H1 (cell line): ENCODE measurements around the gene GRK3. TPM values are rescaled to one million over a fixed set of nuclear protein-coding genes. Genes with fewer than 3 reads are reported as not detected.
"Not testable (repeated sequence)": the region's sequence is repeated elsewhere in the genome, so short reads cannot be mapped to it uniquely, and the experiment has no call there.

Experiments
- CTCF ChIA-PET: fragments of 300-600 bp; sonication (Branson Sonifier 250); formaldehyde crosslinking; loops from one replicate; lab custom pipeline; 2021; ENCODE audit not compliant: partially characterized antibody; lab: Charles Lee
- POLR2A ChIA-PET: fragments of 300-600 bp; sonication (Branson Sonifier 250); formaldehyde crosslinking; loops from one replicate; lab custom pipeline; 2021; ENCODE audit warnings: inconsistent platforms; ENCODE audit not compliant: partially characterized antibody; lab: Charles Lee
- DNase-seq, 2 experiments: peaks; one replicate each; pipeline versions ENCODE4 v3.0.0 to v3.0.0-alpha.2; 2010 to 2022; ENCODE audit warnings: low spot score in 2 of 2, low read depth in 1 of 2, mixed read lengths in 1 of 2
- FAIRE-seq: peaks from 2 replicates; lab custom pipeline; 2011; peaks lifted over from hg19 to GRCh38; lab: Jason Lieb, UNC
- H2AFZ ChIP-seq: 2 replicates; pipeline ENCODE4 v1.8.1; 2012; ENCODE audit warnings: low read length, inconsistent platforms
- H2AK5ac ChIP-seq: 2 replicates; pipeline ENCODE4 v1.6.1; 2013; ENCODE audit warnings: low read depth, low read length
- H2BK120ac ChIP-seq: replicated peaks from 2 replicates; pipeline ENCODE3; 2013; ENCODE audit warnings: low read depth, low read length, inconsistent platforms
- H2BK12ac ChIP-seq: 2 replicates; pipeline ENCODE4 v1.6.1; 2013; ENCODE audit warnings: low read depth, low read length
- H2BK15ac ChIP-seq: 2 replicates; pipeline ENCODE4 v1.6.1; 2013; ENCODE audit warnings: low read length
- H2BK20ac ChIP-seq: 2 replicates; pipeline ENCODE4 v1.6.1; 2013; ENCODE audit warnings: low read length
- H2BK5ac ChIP-seq: 2 replicates; pipeline ENCODE4 v1.6.1; 2013; ENCODE audit warnings: low read depth, low read length
- H3K14ac ChIP-seq: 2 replicates; pipeline ENCODE4 v1.6.1; 2013; ENCODE audit warnings: inconsistent platforms; ENCODE audit not compliant: insufficient read length
- H3K18ac ChIP-seq: 2 replicates; pipeline ENCODE4 v1.6.1; 2013; ENCODE audit warnings: low read length; ENCODE audit errors: extremely low read depth
- H3K23ac ChIP-seq: 2 replicates; pipeline ENCODE4 v1.6.1; 2013; ENCODE audit warnings: inconsistent platforms; ENCODE audit not compliant: insufficient read length
- H3K23me2 ChIP-seq: 2 replicates; pipeline ENCODE4 v1.6.1; 2013; ENCODE audit warnings: low read depth, low read length
- H3K27ac ChIP-seq: 2 replicates; pipeline ENCODE4 v1.6.1; 2011; ENCODE audit warnings: low read depth, low read length, inconsistent platforms
- H3K27me3 ChIP-seq, 4 experiments: replicated peaks in 1 of 4; 1 replicate in 1 of 4; 2 replicates in 3 of 4; pipeline versions ENCODE4 v1.6.1 to v1.8.1; 2011 to 2013; ENCODE audit warnings: low read length in 3 of 4, mild to moderate bottlenecking in 3 of 4, inconsistent platforms in 2 of 4, mixed read lengths in 2 of 4, moderate library complexity in 1 of 4; ENCODE audit not compliant: control insufficient read depth in 3 of 4, insufficient read depth in 3 of 4; ENCODE audit errors: extremely low read depth in 1 of 4
- H3K36me3 ChIP-seq, 4 experiments: 2 replicates each; pipeline versions ENCODE4 v1.6.1 to v1.8.1; 2011 to 2013; ENCODE audit warnings: mild to moderate bottlenecking in 4 of 4, low read length in 3 of 4, moderate library complexity in 2 of 4, control low read depth in 1 of 4, inconsistent platforms in 1 of 4; ENCODE audit not compliant: insufficient read depth in 4 of 4, control insufficient read depth in 2 of 4
- H3K4ac ChIP-seq: replicated peaks from 2 replicates; pipeline ENCODE3; 2013; ENCODE audit warnings: low read length, low read depth, mixed read lengths, inconsistent platforms; ENCODE audit not compliant: insufficient read length
- H3K4me1 ChIP-seq, 4 experiments: replicated peaks in 1 of 4; 1 replicate in 1 of 4; 2 replicates in 3 of 4; pipeline versions ENCODE4 v1.6.1 to v1.8.1; 2011 to 2013; ENCODE audit warnings: low read length in 3 of 4, inconsistent platforms in 2 of 4, mixed read lengths in 1 of 4; ENCODE audit not compliant: insufficient read depth in 4 of 4, control insufficient read depth in 3 of 4
- H3K4me2 ChIP-seq, 2 experiments: 2 replicates each; pipeline versions ENCODE4 v1.6.1 to v1.8.1; 2011 to 2013; ENCODE audit warnings: low read depth in 2 of 2, low read length in 2 of 2, control low read depth in 1 of 2, inconsistent platforms in 1 of 2, mild to moderate bottlenecking in 1 of 2; ENCODE audit not compliant: insufficient read depth in 1 of 2
- H3K4me3 ChIP-seq, 4 experiments: fragments of 200-600, 300-600 bp in 1 of 4; sonication (generic), shearing (Covaris generic), sonication (Bioruptor Twin) in 1 of 4; 2 replicates each; pipeline versions ENCODE4 v1.5.1 to v1.8.1; 2011 to 2016; ENCODE audit warnings: low read length in 4 of 4, low read depth in 3 of 4, control low read depth in 2 of 4, inconsistent platforms in 2 of 4, mild to moderate bottlenecking in 2 of 4, mixed read lengths in 1 of 4, moderate library complexity in 1 of 4; ENCODE audit not compliant: insufficient read depth in 2 of 4; ENCODE audit errors: extremely low read depth in 1 of 4
- H3K56ac ChIP-seq: replicated peaks from 2 replicates; pipeline ENCODE3; 2013; ENCODE audit warnings: low read depth, mild to moderate bottlenecking, mixed read lengths, low read length, inconsistent platforms; ENCODE audit not compliant: insufficient read length
- H3K79me1 ChIP-seq: 2 replicates; pipeline ENCODE4 v1.6.1; 2013; ENCODE audit warnings: low read depth, low read length, control low read depth
- H3K79me2 ChIP-seq, 2 experiments: 2 replicates each; pipeline versions ENCODE4 v1.6.1 to v1.8.1; 2012 to 2013; ENCODE audit warnings: low read length in 2 of 2, mild to moderate bottlenecking in 2 of 2, inconsistent platforms in 1 of 2; ENCODE audit not compliant: insufficient read depth in 2 of 2, control insufficient read depth in 1 of 2
- H3K9ac ChIP-seq, 4 experiments: replicated peaks in 1 of 4; 1 replicate in 1 of 4; 2 replicates in 3 of 4; pipeline versions ENCODE4 v1.6.1 to v1.8.1; 2011 to 2013; ENCODE audit warnings: low read depth in 3 of 4, low read length in 3 of 4, control low read depth in 2 of 4, mild to moderate bottlenecking in 2 of 4, moderate library complexity in 2 of 4, inconsistent platforms in 1 of 4; ENCODE audit errors: extremely low read depth in 1 of 4
- H3K9me3 ChIP-seq, 2 experiments: 2 replicates each; pipeline versions ENCODE4 v1.6.1 to v1.8.1; 2012 to 2013; ENCODE audit warnings: mild to moderate bottlenecking in 2 of 2, moderate library complexity in 2 of 2, control low read depth in 1 of 2, inconsistent platforms in 1 of 2, low read depth in 1 of 2, low read length in 1 of 2, mixed read lengths in 1 of 2; ENCODE audit not compliant: insufficient read depth in 2 of 2
- H4K20me1 ChIP-seq, 2 experiments: replicated peaks in 1 of 2; 2 replicates each; pipeline versions ENCODE3 to v1.8.1; 2011 to 2013; ENCODE audit warnings: inconsistent platforms in 2 of 2, low read length in 2 of 2, mild to moderate bottlenecking in 1 of 2; ENCODE audit not compliant: insufficient read depth in 2 of 2, control insufficient read depth in 1 of 2
- H4K5ac ChIP-seq: 2 replicates; pipeline ENCODE4 v1.6.1; 2013; ENCODE audit warnings: low read length, low read depth, mixed read lengths, inconsistent platforms; ENCODE audit not compliant: insufficient read length
- H4K8ac ChIP-seq: 2 replicates; pipeline ENCODE4 v1.8.0; 2013; ENCODE audit warnings: mild to moderate bottlenecking, moderate library complexity, low read length, inconsistent platforms; ENCODE audit not compliant: insufficient read depth; ENCODE audit errors: extremely low read depth
- H4K91ac ChIP-seq: replicated peaks from 2 replicates; pipeline ENCODE3; 2013; ENCODE audit warnings: low read length, mixed read lengths, inconsistent platforms; ENCODE audit not compliant: insufficient read length
- WGBS, 2 experiments: shearing (Covaris generic) in 1 of 2; methylation state at CpG; one replicate each; pipeline versions ENCODE4 v1.1.6 to v1.1.7; 2013 to 2015; ENCODE audit warnings: low lambda C conversion rate in 2 of 2, mixed read lengths in 2 of 2, inconsistent platforms in 1 of 2, low coverage in 1 of 2, missing lambda C conversion rate in 1 of 2; ENCODE audit not compliant: insufficient replicate concordance in 2 of 2, insufficient coverage in 1 of 2, insufficient read length in 1 of 2; ENCODE audit errors: extremely low coverage in 1 of 2, missing lambda C conversion rate in 1 of 2; 5-methylcytosine and 5-hydroxymethylcytosine counted together
- polyA plus RNA-seq, 7 experiments: library from polyadenylated mRNA; depleted of rRNA in 3 of 7; stranded (reverse) in 5 of 7; unstranded in 2 of 7; fragments of >200 nt in 5 of 7; fragments of 200-250 nt in 2 of 7; gene quantifications; 1 replicate in 5 of 7; 2 replicates in 1 of 7; 4 replicates in 1 of 7; pipeline versions ENCODE4 v1.2.1 to v1.2.3, GENCODE V29; 2011 to 2013; ENCODE audit warnings: missing spikeins in 2 of 7, mixed read lengths in 2 of 7
- total RNA-seq: library from RNA; stranded (reverse); fragmentation: NEBNext Ultra II Directional; extraction: Animal tissue kit (Norgen Biotek cat#: 25700); gene quantifications from 2 replicates; pipeline ENCODE4 v1.2.1, GENCODE V29; 2021

GRK3 gene
- total and polyA plus RNA-seq, 2 of the 8 experiments (the other 6 are each of a cell fraction or from before 2014, with no cell fraction given) = 7.5 to 35.3 TPM

DNA sequence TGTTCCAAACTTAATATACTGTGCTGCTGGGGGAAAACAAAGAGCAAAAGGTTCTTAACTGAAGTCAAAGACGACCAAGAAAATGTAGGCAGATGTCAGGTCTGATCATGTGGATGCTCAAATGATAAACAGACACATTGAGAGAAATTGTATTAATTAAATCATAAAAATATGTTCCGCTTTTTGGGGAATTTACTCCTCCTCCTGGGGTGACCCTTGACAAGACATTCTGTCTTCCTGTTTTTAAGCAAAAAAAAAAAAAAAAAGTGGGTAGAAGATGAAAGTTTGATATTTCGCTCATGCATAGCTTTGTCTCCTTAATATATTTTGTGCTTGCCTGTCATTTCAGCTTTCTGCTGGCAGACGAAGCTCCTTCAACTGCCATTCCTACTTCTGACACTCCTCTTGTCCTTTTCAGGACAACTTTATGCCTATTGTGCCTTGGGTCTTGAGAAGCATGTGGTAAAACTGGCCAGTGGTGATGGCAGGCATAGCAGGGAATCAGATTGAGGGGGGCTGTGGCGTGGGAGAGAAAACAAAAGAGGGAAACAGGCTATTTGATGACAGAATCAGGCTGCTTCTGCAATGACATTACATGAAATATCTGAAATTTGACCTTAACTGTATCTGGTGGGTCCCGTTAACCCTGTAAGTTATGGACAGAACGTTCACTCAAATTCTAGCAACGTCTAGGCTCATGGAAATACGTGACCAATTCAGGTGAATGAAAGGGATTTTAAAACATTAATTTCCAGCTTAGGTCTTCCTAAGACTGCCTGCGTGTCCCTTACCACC, 1.3 kb upstream of the GRK3 start:
- CTCF ChIA-PET = interaction anchor here (0.6 to 1.0 kb wide), 2 partner anchors 83 to 199 kb away, joined by 3 read pairs; no protein-coding TSS in a partner anchor
- POLR2A ChIA-PET = interaction anchor here (0.7 to 1.4 kb wide), 7 partner anchors 10 to 57 kb away, joined by 3 to 7 read pairs (median 4); no protein-coding TSS in a partner anchor
- not testable (repeated sequence) for H4K20me1 ChIP-seq

More for the DNA sequence above, 1.3 kb upstream of the GRK3 start:
- Histone ChIP-seq H3K4me3 (peak overlapping the region; percentile 39 to 82 (median 76); a peak in 5 of 8 replicates), H3K18ac (peak overlapping the region; percentile 73; the same call in 1 of the 2 replicates), H3K4me1 (peaks cover 1 to 11% (median 9%) of the 10 kb centered on the region in 4 experiments; a peak in 4 of 7 replicates), H2AFZ (peak overlapping the region; percentile 77), H3K4me2 (peak overlapping the region; percentile 94 to 97), H3K27me3 (peaks cover 0 to 13% (median 3%) of the 10 kb centered on the region in 4 experiments; a peak in 2 of 7 replicates), H3K79me2 (peaks cover 0 to 28% of the 10 kb centered on the region in 2 experiments; a peak in 2 of 4 replicates), H3K9ac (peak overlapping the region in 1 of 4 experiments; percentile 75; a peak in 2 of 7 replicates), H3K23me2 (peaks cover 13% of the 10 kb centered on the region; the same call in 1 of the 2 replicates)
- DNase-seq, H4K5ac ChIP-seq, H3K14ac ChIP-seq, H4K91ac ChIP-seq, FAIRE-seq, H3K79me1 ChIP-seq, H2BK15ac ChIP-seq, H2AK5ac ChIP-seq, H2BK5ac ChIP-seq, H3K4ac ChIP-seq, H2BK120ac ChIP-seq, H3K9me3 ChIP-seq, H3K23ac ChIP-seq, H3K56ac ChIP-seq, H3K27ac ChIP-seq, H2BK12ac ChIP-seq, H3K36me3 ChIP-seq, H2BK20ac ChIP-seq, H4K8ac ChIP-seq: not testable (repeated sequence)
- WGBS, 2 experiments = 46% methylated on average over 10 of the region's 10 CpGs; no CpG with 5 or more reads in 1 of the 2 experiments
